ENCODE measurements around the gene AKT3. TPM values are rescaled to one million over a fixed set of nuclear protein-coding genes. Genes with fewer than 3 reads are reported as not detected.

AKT3 gene
- total and polyA plus RNA-seq, 2 of the 8 experiments (the other 6 are each of a cell fraction or from before 2014, with no cell fraction given) = 6.0 to 36.4 TPM

- POLR2A ChIA-PET (ENCODE audit: partially characterized antibody) = interaction anchor here (0.6 kb wide), 1 partner anchor 91 kb away, joined by 3 read pairs; no protein-coding TSS in a partner anchor
- Histone ChIP-seq H3K23me2 (ENCODE audit: low read depth, low read length) (no peaks in the 10 kb centered on the region; the same call in 1 of the 2 replicates), H2BK5ac (ENCODE audit: low read depth, low read length) (no peak overlapping the region), H3K9ac (replicated peaks in 1 of 4; ENCODE audit: extremely low read depth in 1 of 4, low read depth in 3 of 4, low read length in 3 of 4) (no peak overlapping the region), H4K91ac (replicated peaks; ENCODE audit: insufficient read length, low read length) (no peak overlapping the region), H3K4me1 (replicated peaks in 1 of 4; ENCODE audit: control insufficient read depth in 3 of 4, insufficient read depth in 4 of 4, low read length in 3 of 4) (no peaks in the 10 kb centered on the region), H3K79me1 (ENCODE audit: low read depth, low read length) (no peaks in the 10 kb centered on the region), H2BK120ac (replicated peaks; ENCODE audit: low read depth, low read length) (no peak overlapping the region), H3K36me3 (ENCODE audit: control insufficient read depth in 2 of 4, insufficient read depth in 4 of 4, low read length in 3 of 4) (peaks cover 0 to 24% (median 2%) of the 10 kb centered on the region in 4 experiments; a peak in 4 of 8 replicates), H3K18ac (ENCODE audit: extremely low read depth, low read length) (no peak overlapping the region), H3K27ac (ENCODE audit: low read depth, low read length) (no peak overlapping the region), H3K14ac (ENCODE audit: insufficient read length) (no peak overlapping the region), H3K79me2 (ENCODE audit: control insufficient read depth in 1 of 2, insufficient read depth in 2 of 2, low read length in 2 of 2) (no peaks in the 10 kb centered on the region), H3K9me3 (ENCODE audit: insufficient read depth in 2 of 2, low read depth in 1 of 2, low read length in 1 of 2) (peaks cover 18 to 22% of the 10 kb centered on the region in 2 experiments), H4K5ac (ENCODE audit: insufficient read length, low read depth, low read length) (no peak overlapping the region), H3K4me2 (ENCODE audit: insufficient read depth in 1 of 2, low read depth in 2 of 2, low read length in 2 of 2) (no peak overlapping the region), H2BK20ac (ENCODE audit: low read length) (no peak overlapping the region), H2AFZ (ENCODE audit: low read length) (no peak overlapping the region), H3K4me3 (ENCODE audit: extremely low read depth in 1 of 4, insufficient read depth in 2 of 4, low read depth in 3 of 4, low read length in 4 of 4) (no peak overlapping the region), H2AK5ac (ENCODE audit: low read depth, low read length) (no peak overlapping the region), H3K4ac (replicated peaks; ENCODE audit: insufficient read length, low read depth, low read length) (no peak overlapping the region), H4K20me1 (replicated peaks in 1 of 2; ENCODE audit: control insufficient read depth in 1 of 2, insufficient read depth in 2 of 2, low read length in 2 of 2) (no peaks in the 10 kb centered on the region), H3K27me3 (replicated peaks in 1 of 4; ENCODE audit: control insufficient read depth in 3 of 4, extremely low read depth in 1 of 4, insufficient read depth in 3 of 4, low read length in 3 of 4) (no peaks in the 10 kb centered on the region), H3K23ac (ENCODE audit: insufficient read length) (no peak overlapping the region), H2BK12ac (ENCODE audit: low read depth, low read length) (no peak overlapping the region), H2BK15ac (ENCODE audit: low read length) (no peak overlapping the region), H3K56ac (replicated peaks; ENCODE audit: insufficient read length, low read depth, low read length) (no peak overlapping the region), H4K8ac (ENCODE audit: extremely low read depth, insufficient read depth, low read length) (no peak overlapping the region)
- CTCF ChIA-PET (ENCODE audit: partially characterized antibody) = no interaction called here
- DNase-seq (ENCODE audit: low read depth in 1 of 2, low spot score in 2 of 2) (no peak), FAIRE-seq (no peak)
- no CpG with 5 or more reads among the region's 3 CpGs for WGBS, 2 experiments (ENCODE audit: extremely low coverage in 1 of 2, insufficient coverage in 1 of 2, insufficient read length in 1 of 2, insufficient replicate concordance in 2 of 2, low coverage in 1 of 2, low lambda C conversion rate in 2 of 2, missing lambda C conversion rate in 1 of 2)
- no peak for TF ChIP-seq FOSL1 (IDR thresholded peaks at IDR 0.05; ENCODE audit: insufficient read depth, low read depth, low read length)
- TF ChIP-seq, protein P1, sequence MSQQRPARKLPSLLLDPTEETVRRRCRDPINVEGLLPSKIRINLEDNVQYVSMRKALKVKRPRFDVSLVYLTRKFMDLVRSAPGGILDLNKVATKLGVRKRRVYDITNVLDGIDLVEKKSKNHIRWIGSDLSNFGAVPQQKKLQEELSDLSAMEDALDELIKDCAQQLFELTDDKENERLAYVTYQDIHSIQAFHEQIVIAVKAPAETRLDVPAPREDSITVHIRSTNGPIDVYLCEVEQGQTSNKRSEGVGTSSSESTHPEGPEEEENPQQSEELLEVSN (IDR thresholded peaks at IDR 0.05) = no peak
- no peak for TF ChIP-seq POLR2A (IDR thresholded peaks at IDR 0.05; ENCODE audit: control extremely low read depth in 1 of 2, low read depth in 2 of 2, low read length in 2 of 2)
- TF ChIP-seq SRF (IDR thresholded peaks at IDR 0.05; ENCODE audit: low read depth, low read length) = no peak
- no peak for TF ChIP-seq CTBP2 (IDR thresholded peaks at IDR 0.05; ENCODE audit: borderline replicate concordance, insufficient read depth, insufficient read length, low read length)
- TF ChIP-seq SAP30 (IDR thresholded peaks at IDR 0.05; ENCODE audit: insufficient read depth, insufficient replicate concordance, low read length) = no peak
- TF ChIP-seq MAFK (IDR thresholded peaks at IDR 0.05; ENCODE audit: low read depth, low read length) = no peak
- TF ChIP-seq ZNF274 (IDR thresholded peaks at IDR 0.05; ENCODE audit: borderline replicate concordance, extremely low read depth, low read length) = no peak
- TF ChIP-seq, protein P2, sequence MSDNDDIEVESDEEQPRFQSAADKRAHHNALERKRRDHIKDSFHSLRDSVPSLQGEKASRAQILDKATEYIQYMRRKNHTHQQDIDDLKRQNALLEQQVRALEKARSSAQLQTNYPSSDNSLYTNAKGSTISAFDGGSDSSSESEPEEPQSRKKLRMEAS (IDR thresholded peaks at IDR 0.05) = no peak
- no peak for TF ChIP-seq EP300 (IDR thresholded peaks at IDR 0.05; ENCODE audit: borderline replicate concordance in 1 of 2, low read depth in 2 of 2, low read length in 2 of 2)
- no peak for TF ChIP-seq JUND (IDR thresholded peaks at IDR 0.05; ENCODE audit: low read length)
These were observed 229.9 kb downstream of the AKT3 start for GRCh38 chr1:243620096-243620495.

Data from H1 (cell line).